Thyroid gland (tissue), 4 donors: Measurements from ENCODE around the gene PDLIM4. TPM values are rescaled to one million over a fixed set of nuclear protein-coding genes. Genes with fewer than 3 reads are reported as not detected.

ENCODE experiments used
- DNase-seq, 2 donors: peaks; one replicate each; pipeline ENCODE4 v3.0.0-alpha.2; 2019
- H3K27ac ChIP-seq, 3 donors: fragments of 200-600 bp; sonication (generic); 1 replicate in 2 of 3; 2 replicates in 1 of 3; pipeline ENCODE4 v1.5.1; 2016 to 2019; ENCODE audit warnings: mild to moderate bottlenecking in 1 of 3, moderate library complexity in 1 of 3
- H3K27me3 ChIP-seq: fragments of 200-600 bp; sonication (generic); one replicate; pipeline ENCODE4 v1.5.1; 2019
- H3K36me3 ChIP-seq, 2 donors: fragments of 200-600 bp; sonication (generic); one replicate each; pipeline ENCODE4 v1.5.1; 2016 to 2019
- H3K4me1 ChIP-seq, 2 donors: fragments of 200-600 bp; sonication (generic); one replicate each; pipeline ENCODE4 v1.5.1; 2017 to 2019
- H3K4me3 ChIP-seq, 3 donors: fragments of 200-600 bp; sonication (generic); replicated peaks in 1 of 3; 1 replicate in 2 of 3; 2 replicates in 1 of 3; pipeline ENCODE4 v1.5.1; 2016; ENCODE audit warnings: mild to moderate bottlenecking in 1 of 3
- H3K9me3 ChIP-seq: fragments of 200-600 bp; sonication (generic); one replicate; pipeline ENCODE4 v1.5.1; 2017
- POLR2A ChIP-seq, 2 donors: fragments of 450-650 bp; IDR thresholded peaks; one replicate each; pipeline ENCODE4 v1.6.1; 2017; ENCODE audit warnings: antibody characterized with exemption in 2 of 2, mild to moderate bottlenecking in 2 of 2, moderate library complexity in 1 of 2
- WGBS, 2 donors: methylation state at CpG; one replicate each; pipeline ENCODE4 v1.1.5; 2017; 5-methylcytosine and 5-hydroxymethylcytosine counted together
- intact Hi-C: fragments of 100-400 bp; cut with DNase I; formaldehyde crosslinking; loops from one replicate; pipeline ENCODE4 v1.15.1; 2023
- total RNA-seq, 4 donors: library from RNA; depleted of rRNA; stranded (reverse); fragments of >200 nt; gene quantifications; one replicate each; pipeline ENCODE4 v1.2.3, GENCODE V29; 2016
- TF ChIP-seq, protein P1 (sequence below), 6 experiments: fragments of 200-600 bp in 3 of 6; fragments of 450-650 bp in 3 of 6; sonication (generic) in 3 of 6; IDR thresholded peaks; one replicate each; pipeline ENCODE4 v1.5.1; 2016 to 2019; ENCODE audit warnings: antibody characterized with exemption in 6 of 6, mild to moderate bottlenecking in 2 of 6, inconsistent platforms in 1 of 6, moderate library complexity in 1 of 6

The PDLIM4 gene
- total RNA-seq, 4 donors from 2014 or later, result 6.0 to 25.4 (median 13.3) TPM

DNA sequence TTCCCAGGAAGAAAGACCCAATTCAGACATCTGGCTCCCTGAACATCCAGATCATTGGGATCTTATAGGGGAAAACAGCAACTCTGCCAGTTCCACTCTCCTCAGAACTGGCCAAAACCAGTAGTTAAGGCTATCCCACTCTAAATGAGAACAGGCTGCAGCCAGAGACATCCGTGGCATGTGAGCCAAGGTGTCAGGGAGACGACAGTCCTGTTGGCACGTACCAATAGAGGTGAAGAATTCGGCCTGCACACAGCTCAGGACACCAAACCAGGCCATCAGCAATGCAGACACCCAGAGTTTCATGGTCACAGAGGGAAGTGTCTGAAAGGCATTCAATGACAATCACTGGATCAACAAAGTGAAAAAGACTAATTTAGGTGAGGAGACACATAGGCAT is 39.2 kb upstream of the PDLIM4 start:
- Histone ChIP-seq H3K9me3 (no peaks in the 10 kb centered on the region), H3K4me3 (no peak overlapping the region), H3K27ac (no peak overlapping the region), H3K36me3 (peaks cover 9 to 14% of the 10 kb centered on the region in 2 donors), H3K4me1 (peaks cover 0 to 17% of the 10 kb centered on the region in 2 donors), H3K27me3 (no peaks in the 10 kb centered on the region)
- 91 to 100% methylated on average over 4 of the region's 4 CpGs for WGBS, 2 donors
- intact Hi-C loops, result no loop called here
- TF ChIP-seq POLR2A (IDR thresholded peaks at IDR 0.05), result no peak
- TF ChIP-seq, protein P1, sequence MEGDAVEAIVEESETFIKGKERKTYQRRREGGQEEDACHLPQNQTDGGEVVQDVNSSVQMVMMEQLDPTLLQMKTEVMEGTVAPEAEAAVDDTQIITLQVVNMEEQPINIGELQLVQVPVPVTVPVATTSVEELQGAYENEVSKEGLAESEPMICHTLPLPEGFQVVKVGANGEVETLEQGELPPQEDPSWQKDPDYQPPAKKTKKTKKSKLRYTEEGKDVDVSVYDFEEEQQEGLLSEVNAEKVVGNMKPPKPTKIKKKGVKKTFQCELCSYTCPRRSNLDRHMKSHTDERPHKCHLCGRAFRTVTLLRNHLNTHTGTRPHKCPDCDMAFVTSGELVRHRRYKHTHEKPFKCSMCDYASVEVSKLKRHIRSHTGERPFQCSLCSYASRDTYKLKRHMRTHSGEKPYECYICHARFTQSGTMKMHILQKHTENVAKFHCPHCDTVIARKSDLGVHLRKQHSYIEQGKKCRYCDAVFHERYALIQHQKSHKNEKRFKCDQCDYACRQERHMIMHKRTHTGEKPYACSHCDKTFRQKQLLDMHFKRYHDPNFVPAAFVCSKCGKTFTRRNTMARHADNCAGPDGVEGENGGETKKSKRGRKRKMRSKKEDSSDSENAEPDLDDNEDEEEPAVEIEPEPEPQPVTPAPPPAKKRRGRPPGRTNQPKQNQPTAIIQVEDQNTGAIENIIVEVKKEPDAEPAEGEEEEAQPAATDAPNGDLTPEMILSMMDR (IDR thresholded peaks at IDR 0.05), result no peak
- no peak for DNase-seq

DNA sequence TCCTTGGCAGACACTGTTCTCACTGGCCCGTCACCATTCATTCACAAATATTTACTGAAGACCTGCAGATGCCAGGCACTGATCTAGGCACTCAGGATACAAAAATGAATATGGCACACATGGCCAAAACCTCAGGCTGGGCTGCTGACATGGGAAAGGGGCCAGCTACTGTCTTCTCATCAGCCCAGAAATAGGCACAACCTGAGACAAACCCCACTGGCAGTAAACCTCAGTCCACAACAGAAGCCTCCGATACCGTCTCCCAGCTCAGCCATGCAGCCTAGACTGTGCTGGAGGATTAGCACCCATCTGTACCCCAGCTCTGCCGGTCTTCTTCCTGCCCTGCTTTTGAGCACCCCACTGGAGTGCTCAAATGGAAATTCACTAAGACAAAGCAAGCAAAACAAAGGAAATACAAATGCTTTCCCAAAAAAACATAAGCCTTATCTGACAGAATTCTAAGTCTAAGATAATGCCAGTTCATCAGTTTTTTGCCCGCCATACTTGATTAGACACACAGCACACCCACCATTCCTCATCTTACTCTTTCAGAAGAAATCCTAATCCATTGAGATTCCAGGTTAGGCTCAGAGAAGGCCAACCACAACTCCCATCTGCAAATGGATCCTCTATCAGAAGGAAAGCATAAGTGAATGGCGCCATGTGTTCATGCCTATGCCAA is 38.1 kb upstream of the PDLIM4 start:
- H3K9me3 ChIP-seq, result no peaks in the 10 kb centered on the region
- peaks cover 3 to 7% of the 10 kb centered on the region in 2 donors for H3K36me3 ChIP-seq
- peaks cover 2 to 28% of the 10 kb centered on the region in 2 donors for H3K4me1 ChIP-seq
- no peak for TF ChIP-seq POLR2A (IDR thresholded peaks at IDR 0.05)
- TF ChIP-seq, protein P1 (IDR thresholded peaks at IDR 0.05), result no peak
- no peak overlapping the region for H3K27ac ChIP-seq
- 98 to 100% methylated on average over 6 of the region's 6 CpGs for WGBS, 2 donors
- DNase-seq, result no peak
- no peak overlapping the region for H3K4me3 ChIP-seq
- intact Hi-C loops, result no loop called here
- H3K27me3 ChIP-seq, result no peaks in the 10 kb centered on the region

DNA sequence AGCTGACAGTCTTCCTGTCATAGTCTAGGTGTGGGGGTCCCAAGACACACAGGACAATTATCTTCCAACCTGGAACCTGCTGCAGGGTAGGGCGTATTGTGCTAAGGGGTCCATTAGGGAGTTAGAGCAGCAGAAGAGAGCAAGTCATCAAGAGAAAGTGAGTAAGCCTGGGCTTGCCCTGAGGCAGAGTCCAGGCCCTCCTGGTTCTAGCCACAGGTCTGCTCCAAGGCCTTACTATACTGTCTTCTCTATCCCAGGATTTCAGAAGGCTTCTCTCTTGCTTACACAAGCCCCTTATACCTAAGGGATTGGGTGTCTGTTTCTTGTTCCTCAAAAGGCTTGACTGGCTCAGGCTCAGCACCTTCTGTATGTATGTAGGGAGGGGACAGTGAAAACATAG is 37.5 kb upstream of the PDLIM4 start:
- TF ChIP-seq POLR2A (IDR thresholded peaks at IDR 0.05), result no peak
- TF ChIP-seq, protein P1 (IDR thresholded peaks at IDR 0.05), result no peak
- no peaks in the 10 kb centered on the region for H3K9me3 ChIP-seq
- peaks cover 8 to 30% of the 10 kb centered on the region in 2 donors for H3K4me1 ChIP-seq
- peaks cover 3 to 7% of the 10 kb centered on the region in 2 donors for H3K36me3 ChIP-seq
- WGBS, 2 donors, result 92 to 100% methylated on average over 1 of the region's 1 CpG
- no peak overlapping the region for H3K27ac ChIP-seq
- H3K4me3 ChIP-seq, result no peak overlapping the region
- DNase-seq, result no peak
- no peaks in the 10 kb centered on the region for H3K27me3 ChIP-seq
- intact Hi-C loops, result no loop called here

DNA sequence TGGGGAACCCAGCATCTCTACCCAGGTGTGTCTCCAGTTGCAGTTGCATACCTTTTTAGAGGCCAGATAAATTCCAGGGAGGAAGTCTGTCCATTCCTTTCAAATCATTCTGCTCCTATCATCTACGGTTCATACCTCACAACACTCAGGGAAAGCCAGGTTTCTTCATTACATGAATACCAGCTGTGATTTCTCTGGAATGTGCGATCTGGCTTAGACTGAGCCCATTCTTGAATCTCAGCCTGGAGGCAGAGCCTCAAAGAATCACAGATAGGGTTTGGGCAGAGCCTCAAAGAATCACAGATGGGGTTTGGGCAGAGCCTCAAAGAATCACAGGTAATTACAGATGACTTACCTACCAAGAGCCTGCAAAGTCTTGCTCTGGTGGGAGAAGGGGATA is 37.0 kb upstream of the PDLIM4 start:
- 90 to 97% methylated on average over 2 of the region's 2 CpGs for WGBS, 2 donors
- Histone ChIP-seq H3K36me3 (peaks cover 3 to 7% of the 10 kb centered on the region in 2 donors), H3K27ac (no peak overlapping the region), H3K4me1 (peaks cover 13 to 30% of the 10 kb centered on the region in 2 donors), H3K4me3 (no peak overlapping the region), H3K27me3 (no peaks in the 10 kb centered on the region), H3K9me3 (no peaks in the 10 kb centered on the region)
- TF ChIP-seq POLR2A (IDR thresholded peaks at IDR 0.05), result no peak
- TF ChIP-seq, protein P1 (IDR thresholded peaks at IDR 0.05), result no peak
- DNase-seq, result no peak
- intact Hi-C loops, result no loop called here

DNA sequence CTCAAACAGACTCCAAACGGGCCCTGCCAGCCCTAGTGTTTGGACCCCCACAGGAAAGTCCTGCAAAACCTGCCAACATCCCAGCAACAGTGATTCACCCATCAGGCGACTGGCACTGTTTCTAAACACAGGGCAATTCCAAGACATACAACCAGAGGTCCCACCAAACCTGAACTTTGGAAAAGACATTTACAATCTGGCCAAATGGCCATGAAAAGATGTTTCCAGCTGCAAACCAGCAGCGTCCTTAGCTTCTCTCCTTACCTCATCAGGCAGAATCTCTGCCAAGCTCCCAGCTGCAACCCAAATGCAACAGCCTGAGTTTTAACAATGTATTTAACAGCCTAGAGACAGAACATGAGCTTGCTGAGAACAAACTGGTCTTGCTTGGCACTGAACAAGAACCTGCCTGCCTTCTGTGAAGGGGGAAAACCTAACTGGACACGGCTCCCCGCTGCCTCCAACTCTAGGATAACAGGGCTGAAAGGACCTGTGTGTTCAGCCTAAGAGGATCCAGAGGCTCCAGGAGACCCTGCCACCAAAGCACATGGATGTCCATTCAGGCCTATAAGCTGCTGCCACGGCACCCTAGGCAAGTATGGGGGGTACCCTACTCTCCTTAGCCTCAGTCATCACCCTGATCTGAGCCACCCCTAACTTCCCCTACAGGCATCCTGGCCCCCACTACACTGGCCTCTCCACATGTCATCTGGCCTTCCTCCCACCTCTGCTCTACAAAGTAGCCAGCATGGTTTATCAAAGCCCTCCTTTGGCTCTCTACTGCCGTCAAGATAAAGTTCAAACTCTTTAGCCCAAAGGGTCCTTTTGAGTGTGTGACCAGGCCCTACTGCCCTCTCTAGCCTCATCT is 35.5 kb upstream of the PDLIM4 start:
- H3K27ac ChIP-seq, result no peak overlapping the region
- intact Hi-C loops, result no loop called here
- peaks cover 22 to 44% of the 10 kb centered on the region in 2 donors for H3K4me1 ChIP-seq
- no peaks in the 10 kb centered on the region for H3K9me3 ChIP-seq
- no peaks in the 10 kb centered on the region for H3K27me3 ChIP-seq
- TF ChIP-seq, protein P1 (IDR thresholded peaks at IDR 0.05), result no peak
- no peak for TF ChIP-seq POLR2A (IDR thresholded peaks at IDR 0.05)
- 69 to 88% methylated on average over 4 to 7 of the region's 7 CpGs for WGBS, 2 donors
- no peak overlapping the region for H3K4me3 ChIP-seq
- no peak for DNase-seq
- H3K36me3 ChIP-seq, result peaks cover 3 to 7% of the 10 kb centered on the region in 2 donors
